H1 (cell line): ENCODE measurements around the gene ROGDI. TPM values are rescaled to one million over a fixed set of nuclear protein-coding genes. Genes with fewer than 3 reads are reported as not detected.

Source experiments
- CTCF ChIA-PET: fragments of 300-600 bp; sonication (Branson Sonifier 250); formaldehyde crosslinking; loops from one replicate; lab custom pipeline; 2021; ENCODE audit not compliant: partially characterized antibody; lab: Charles Lee
- POLR2A ChIA-PET: fragments of 300-600 bp; sonication (Branson Sonifier 250); formaldehyde crosslinking; loops from one replicate; lab custom pipeline; 2021; ENCODE audit warnings: inconsistent platforms; ENCODE audit not compliant: partially characterized antibody; lab: Charles Lee
- DNase-seq, 2 experiments: peaks; one replicate each; pipeline versions ENCODE4 v3.0.0 to v3.0.0-alpha.2; 2010 to 2022; ENCODE audit warnings: low spot score in 2 of 2, low read depth in 1 of 2, mixed read lengths in 1 of 2
- FAIRE-seq: peaks from 2 replicates; lab custom pipeline; 2011; peaks lifted over from hg19 to GRCh38; lab: Jason Lieb, UNC
- H2AFZ ChIP-seq: 2 replicates; pipeline ENCODE4 v1.8.1; 2012; ENCODE audit warnings: low read length, inconsistent platforms
- H2AK5ac ChIP-seq: 2 replicates; pipeline ENCODE4 v1.6.1; 2013; ENCODE audit warnings: low read depth, low read length
- H2BK120ac ChIP-seq: replicated peaks from 2 replicates; pipeline ENCODE3; 2013; ENCODE audit warnings: low read depth, low read length, inconsistent platforms
- H2BK12ac ChIP-seq: 2 replicates; pipeline ENCODE4 v1.6.1; 2013; ENCODE audit warnings: low read depth, low read length
- H2BK15ac ChIP-seq: 2 replicates; pipeline ENCODE4 v1.6.1; 2013; ENCODE audit warnings: low read length
- H2BK20ac ChIP-seq: 2 replicates; pipeline ENCODE4 v1.6.1; 2013; ENCODE audit warnings: low read length
- H2BK5ac ChIP-seq: 2 replicates; pipeline ENCODE4 v1.6.1; 2013; ENCODE audit warnings: low read depth, low read length
- H3K14ac ChIP-seq: 2 replicates; pipeline ENCODE4 v1.6.1; 2013; ENCODE audit warnings: inconsistent platforms; ENCODE audit not compliant: insufficient read length
- H3K18ac ChIP-seq: 2 replicates; pipeline ENCODE4 v1.6.1; 2013; ENCODE audit warnings: low read length; ENCODE audit errors: extremely low read depth
- H3K23ac ChIP-seq: 2 replicates; pipeline ENCODE4 v1.6.1; 2013; ENCODE audit warnings: inconsistent platforms; ENCODE audit not compliant: insufficient read length
- H3K23me2 ChIP-seq: 2 replicates; pipeline ENCODE4 v1.6.1; 2013; ENCODE audit warnings: low read depth, low read length
- H3K27ac ChIP-seq: 2 replicates; pipeline ENCODE4 v1.6.1; 2011; ENCODE audit warnings: low read depth, low read length, inconsistent platforms
- H3K27me3 ChIP-seq, 4 experiments: replicated peaks in 1 of 4; 1 replicate in 1 of 4; 2 replicates in 3 of 4; pipeline versions ENCODE4 v1.6.1 to v1.8.1; 2011 to 2013; ENCODE audit warnings: low read length in 3 of 4, mild to moderate bottlenecking in 3 of 4, inconsistent platforms in 2 of 4, mixed read lengths in 2 of 4, moderate library complexity in 1 of 4; ENCODE audit not compliant: control insufficient read depth in 3 of 4, insufficient read depth in 3 of 4; ENCODE audit errors: extremely low read depth in 1 of 4
- H3K36me3 ChIP-seq, 4 experiments: 2 replicates each; pipeline versions ENCODE4 v1.6.1 to v1.8.1; 2011 to 2013; ENCODE audit warnings: mild to moderate bottlenecking in 4 of 4, low read length in 3 of 4, moderate library complexity in 2 of 4, control low read depth in 1 of 4, inconsistent platforms in 1 of 4; ENCODE audit not compliant: insufficient read depth in 4 of 4, control insufficient read depth in 2 of 4
- H3K4ac ChIP-seq: replicated peaks from 2 replicates; pipeline ENCODE3; 2013; ENCODE audit warnings: low read length, low read depth, mixed read lengths, inconsistent platforms; ENCODE audit not compliant: insufficient read length
- H3K4me1 ChIP-seq, 4 experiments: replicated peaks in 1 of 4; 1 replicate in 1 of 4; 2 replicates in 3 of 4; pipeline versions ENCODE4 v1.6.1 to v1.8.1; 2011 to 2013; ENCODE audit warnings: low read length in 3 of 4, inconsistent platforms in 2 of 4, mixed read lengths in 1 of 4; ENCODE audit not compliant: insufficient read depth in 4 of 4, control insufficient read depth in 3 of 4
- H3K4me2 ChIP-seq, 2 experiments: 2 replicates each; pipeline versions ENCODE4 v1.6.1 to v1.8.1; 2011 to 2013; ENCODE audit warnings: low read depth in 2 of 2, low read length in 2 of 2, control low read depth in 1 of 2, inconsistent platforms in 1 of 2, mild to moderate bottlenecking in 1 of 2; ENCODE audit not compliant: insufficient read depth in 1 of 2
- H3K4me3 ChIP-seq, 4 experiments: fragments of 200-600, 300-600 bp in 1 of 4; sonication (generic), shearing (Covaris generic), sonication (Bioruptor Twin) in 1 of 4; 2 replicates each; pipeline versions ENCODE4 v1.5.1 to v1.8.1; 2011 to 2016; ENCODE audit warnings: low read length in 4 of 4, low read depth in 3 of 4, control low read depth in 2 of 4, inconsistent platforms in 2 of 4, mild to moderate bottlenecking in 2 of 4, mixed read lengths in 1 of 4, moderate library complexity in 1 of 4; ENCODE audit not compliant: insufficient read depth in 2 of 4; ENCODE audit errors: extremely low read depth in 1 of 4
- H3K56ac ChIP-seq: replicated peaks from 2 replicates; pipeline ENCODE3; 2013; ENCODE audit warnings: low read depth, mild to moderate bottlenecking, mixed read lengths, low read length, inconsistent platforms; ENCODE audit not compliant: insufficient read length
- H3K79me1 ChIP-seq: 2 replicates; pipeline ENCODE4 v1.6.1; 2013; ENCODE audit warnings: low read depth, low read length, control low read depth
- H3K79me2 ChIP-seq, 2 experiments: 2 replicates each; pipeline versions ENCODE4 v1.6.1 to v1.8.1; 2012 to 2013; ENCODE audit warnings: low read length in 2 of 2, mild to moderate bottlenecking in 2 of 2, inconsistent platforms in 1 of 2; ENCODE audit not compliant: insufficient read depth in 2 of 2, control insufficient read depth in 1 of 2
- H3K9ac ChIP-seq, 4 experiments: replicated peaks in 1 of 4; 1 replicate in 1 of 4; 2 replicates in 3 of 4; pipeline versions ENCODE4 v1.6.1 to v1.8.1; 2011 to 2013; ENCODE audit warnings: low read depth in 3 of 4, low read length in 3 of 4, control low read depth in 2 of 4, mild to moderate bottlenecking in 2 of 4, moderate library complexity in 2 of 4, inconsistent platforms in 1 of 4; ENCODE audit errors: extremely low read depth in 1 of 4
- H3K9me3 ChIP-seq, 2 experiments: 2 replicates each; pipeline versions ENCODE4 v1.6.1 to v1.8.1; 2012 to 2013; ENCODE audit warnings: mild to moderate bottlenecking in 2 of 2, moderate library complexity in 2 of 2, control low read depth in 1 of 2, inconsistent platforms in 1 of 2, low read depth in 1 of 2, low read length in 1 of 2, mixed read lengths in 1 of 2; ENCODE audit not compliant: insufficient read depth in 2 of 2
- H4K20me1 ChIP-seq, 2 experiments: replicated peaks in 1 of 2; 2 replicates each; pipeline versions ENCODE3 to v1.8.1; 2011 to 2013; ENCODE audit warnings: inconsistent platforms in 2 of 2, low read length in 2 of 2, mild to moderate bottlenecking in 1 of 2; ENCODE audit not compliant: insufficient read depth in 2 of 2, control insufficient read depth in 1 of 2
- H4K5ac ChIP-seq: 2 replicates; pipeline ENCODE4 v1.6.1; 2013; ENCODE audit warnings: low read length, low read depth, mixed read lengths, inconsistent platforms; ENCODE audit not compliant: insufficient read length
- H4K8ac ChIP-seq: 2 replicates; pipeline ENCODE4 v1.8.0; 2013; ENCODE audit warnings: mild to moderate bottlenecking, moderate library complexity, low read length, inconsistent platforms; ENCODE audit not compliant: insufficient read depth; ENCODE audit errors: extremely low read depth
- H4K91ac ChIP-seq: replicated peaks from 2 replicates; pipeline ENCODE3; 2013; ENCODE audit warnings: low read length, mixed read lengths, inconsistent platforms; ENCODE audit not compliant: insufficient read length
- ATF3 ChIP-seq: IDR thresholded peaks from 2 replicates; pipeline ENCODE4 v1.6.1; 2011; ENCODE audit warnings: low read depth, mild to moderate bottlenecking, low read length; ENCODE audit not compliant: insufficient read depth
- CBX8 ChIP-seq: fragments of 300-800, 300-1000 bp; sonication (generic); IDR thresholded peaks from 2 replicates; pipeline ENCODE4 v1.7.1; 2016; ENCODE audit warnings: low read depth, low read length, borderline replicate concordance
- EP300 ChIP-seq, 2 experiments: IDR thresholded peaks; 1 replicate in 1 of 2; 2 replicates in 1 of 2; pipeline ENCODE4 v1.6.1; 2011 to 2012; ENCODE audit warnings: low read depth in 2 of 2, low read length in 2 of 2, mild to moderate bottlenecking in 2 of 2, borderline replicate concordance in 1 of 2, inconsistent platforms in 1 of 2, moderate library complexity in 1 of 2
- JUN ChIP-seq: IDR thresholded peaks from 2 replicates; pipeline ENCODE4 v1.6.1; 2011; ENCODE audit warnings: low read depth, mild to moderate bottlenecking, improper control_type of control experiment, low read length
- POU5F1 ChIP-seq: IDR thresholded peaks from 2 replicates; pipeline ENCODE4 v1.6.1; 2011; ENCODE audit warnings: low read depth, mild to moderate bottlenecking, low read length, moderate library complexity
- RXRA ChIP-seq: IDR thresholded peaks from 2 replicates; pipeline ENCODE4 v1.6.1; 2011; ENCODE audit warnings: low read depth, mild to moderate bottlenecking, low read length, moderate library complexity; ENCODE audit not compliant: insufficient read depth
- SRF ChIP-seq: IDR thresholded peaks from 2 replicates; pipeline ENCODE4 v1.6.1; 2011; ENCODE audit warnings: mild to moderate bottlenecking, low read depth, low read length, moderate library complexity
- TBP ChIP-seq: IDR thresholded peaks from 2 replicates; pipeline ENCODE4 v1.6.1; 2011; ENCODE audit warnings: low read depth, low read length, improper control_type of control experiment
- WGBS, 2 experiments: shearing (Covaris generic) in 1 of 2; methylation state at CpG; one replicate each; pipeline versions ENCODE4 v1.1.6 to v1.1.7; 2013 to 2015; ENCODE audit warnings: low lambda C conversion rate in 2 of 2, mixed read lengths in 2 of 2, inconsistent platforms in 1 of 2, low coverage in 1 of 2, missing lambda C conversion rate in 1 of 2; ENCODE audit not compliant: insufficient replicate concordance in 2 of 2, insufficient coverage in 1 of 2, insufficient read length in 1 of 2; ENCODE audit errors: extremely low coverage in 1 of 2, missing lambda C conversion rate in 1 of 2; 5-methylcytosine and 5-hydroxymethylcytosine counted together
- polyA plus RNA-seq, 7 experiments: library from polyadenylated mRNA; depleted of rRNA in 3 of 7; stranded (reverse) in 5 of 7; unstranded in 2 of 7; fragments of >200 nt in 5 of 7; fragments of 200-250 nt in 2 of 7; gene quantifications; 1 replicate in 5 of 7; 2 replicates in 1 of 7; 4 replicates in 1 of 7; pipeline versions ENCODE4 v1.2.1 to v1.2.3, GENCODE V29; 2011 to 2013; ENCODE audit warnings: missing spikeins in 2 of 7, mixed read lengths in 2 of 7
- total RNA-seq: library from RNA; stranded (reverse); fragmentation: NEBNext Ultra II Directional; extraction: Animal tissue kit (Norgen Biotek cat#: 25700); gene quantifications from 2 replicates; pipeline ENCODE4 v1.2.1, GENCODE V29; 2021

The ROGDI gene
- total and polyA plus RNA-seq, 2 of the 8 experiments (the other 6 are each of a cell fraction or from before 2014, with no cell fraction given) = 27.4 to 68.4 TPM

DNA sequence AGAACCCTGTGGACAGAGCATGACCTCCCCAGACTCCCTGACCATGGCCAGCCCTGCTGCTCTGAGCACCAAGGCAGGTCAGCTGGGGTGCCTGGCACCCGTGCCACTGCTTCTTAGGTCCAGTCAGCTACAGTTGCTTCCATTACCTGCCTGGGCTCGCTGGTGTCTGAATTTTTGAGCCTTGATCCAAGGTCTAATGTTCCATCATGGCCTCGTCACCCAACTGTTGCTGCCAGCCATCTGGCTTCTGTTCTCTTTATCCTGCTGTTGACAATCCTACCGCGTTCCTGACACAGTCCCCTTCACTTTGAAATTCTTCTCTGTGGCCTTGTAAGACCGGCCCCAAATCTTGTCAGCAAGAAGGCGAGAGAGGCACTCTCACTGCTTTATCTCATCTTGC is 28.0 kb upstream of the ROGDI start:
- no peaks in the 10 kb centered on the region for H3K27me3 ChIP-seq
- no peak overlapping the region for H2BK12ac ChIP-seq
- ChIA-PET CTCF (interaction anchor here (1.0 kb wide), 1 partner anchor 124 kb away, joined by 3 read pairs; no protein-coding TSS in a partner anchor), POLR2A (interaction anchor here (1.4 kb wide), 2 partner anchors 16 to 62 kb away, joined by 4 read pairs; no protein-coding TSS in a partner anchor)
- H2AK5ac ChIP-seq = no peak overlapping the region
- H3K56ac ChIP-seq = no peak overlapping the region
- TF ChIP-seq EP300 (IDR thresholded peaks at IDR 0.05; ENCODE audit: borderline replicate concordance in 1 of 2, low read depth in 2 of 2, low read length in 2 of 2) (no peak), SRF (no peak), ATF3 (no peak), CBX8 (no peak), JUN (no peak), RXRA (no peak), TBP (no peak), POU5F1 (no peak)
- TF ChIP-seq, all 59 proteins: peak for 0
- 0 out of 4 replicates have a peak, but pooled peaks cover 0 to 2% of the 10 kb centered on the region in 2 experiments for H3K79me2 ChIP-seq
- no peak overlapping the region for H3K9ac ChIP-seq
- H4K5ac ChIP-seq = no peak overlapping the region
- H3K27ac ChIP-seq = no peak overlapping the region
- no peak overlapping the region for H3K4me2 ChIP-seq
- peaks cover 2 to 6% of the 10 kb centered on the region in 2 experiments for H4K20me1 ChIP-seq
- no peak overlapping the region for H2AFZ ChIP-seq
- no peak overlapping the region for H4K8ac ChIP-seq
- H4K91ac ChIP-seq = no peak overlapping the region
- WGBS, 2 experiments = 90% methylated on average over 7 of the region's 7 CpGs; no CpG with 5 or more reads in 1 of the 2 experiments
- H3K23ac ChIP-seq = no peak overlapping the region
- no peak overlapping the region for H3K14ac ChIP-seq
- peaks cover 30 to 69% (median 55%) of the 10 kb centered on the region in 4 experiments for H3K36me3 ChIP-seq
- H2BK5ac ChIP-seq = no peak overlapping the region
- no peaks in the 10 kb centered on the region for H3K23me2 ChIP-seq
- no peak overlapping the region for H2BK15ac ChIP-seq
- H3K4ac ChIP-seq = no peak overlapping the region
- H3K4me1 ChIP-seq = no peaks in the 10 kb centered on the region
- H3K18ac ChIP-seq = no peak overlapping the region
- H3K9me3 ChIP-seq = no peaks in the 10 kb centered on the region
- H2BK120ac ChIP-seq = no peak overlapping the region
- no peak for FAIRE-seq
- no peak overlapping the region for H3K4me3 ChIP-seq
- DNase-seq = no peak
- peaks cover 4% of the 10 kb centered on the region; the same call in 1 of the 2 replicates for H3K79me1 ChIP-seq
- no peak overlapping the region for H2BK20ac ChIP-seq
